Ovary (tissue), 9 donors: ENCODE data around the gene FLNC. TPM values are rescaled to one million over a fixed set of nuclear protein-coding genes. Genes with fewer than 3 reads are reported as not detected.

Experiments used
- DNase-seq, 5 donors: peaks; one replicate each; pipeline ENCODE4 v3.0.0-alpha.2; 2019 to 2020
- H3K27ac ChIP-seq, 2 donors: fragments of 200-600 bp; one replicate each; pipeline versions ENCODE4 v1.5.1 to v1.8.0; 2019 to 2022
- H3K27me3 ChIP-seq: fragments of 200-600 bp; one replicate; pipeline ENCODE4 v1.8.0; 2022
- H3K36me3 ChIP-seq: fragments of 200-600 bp; sonication (generic); one replicate; pipeline ENCODE4 v1.5.1; 2019
- H3K4me1 ChIP-seq: one replicate; pipeline ENCODE4 v1.8.1; 2013; ENCODE audit warnings: mild to moderate bottlenecking, moderate library complexity; ENCODE audit not compliant: insufficient read depth
- H3K4me3 ChIP-seq: fragments of 200-600 bp; sonication (generic); one replicate; pipeline ENCODE4 v1.5.1; 2017
- H3K9me3 ChIP-seq, 2 donors: fragments of 200-600 bp in 1 of 2; sonication (generic) in 1 of 2; one replicate each; pipeline versions ENCODE4 v1.5.1 to v1.8.1; 2013 to 2019; ENCODE audit warnings: mild to moderate bottlenecking in 1 of 2, moderate library complexity in 1 of 2
- EP300 ChIP-seq: sonication (generic); formaldehyde crosslinking; IDR thresholded peaks from one replicate; pipeline ENCODE4 v1.6.1; 2017; ENCODE audit warnings: antibody characterized with exemption
- POLR2A ChIP-seq: fragments of 450-650 bp; IDR thresholded peaks from one replicate; pipeline ENCODE4 v1.6.1; 2017; ENCODE audit warnings: antibody characterized with exemption, mild to moderate bottlenecking, moderate library complexity
- WGBS, 3 donors: extraction: QIAGEN DNeasy Blood & Tissue Kit in 1 of 3; methylation state at CpG; one replicate each; pipeline versions ENCODE4 v1.1.5 to v1.1.7; 2013 to 2017; 5-methylcytosine and 5-hydroxymethylcytosine counted together
- intact Hi-C, 4 donors: fragments of 100-400 bp; cut with DNase I; formaldehyde crosslinking; loops; one replicate each; pipeline versions ENCODE4 v1.11.0 to v1.15.1; 2022 to 2023
- polyA plus RNA-seq, 2 donors: library from polyadenylated mRNA; stranded (reverse); fragments of 200-250 nt in 1 of 2; fragments of 350-450 nt in 1 of 2; fragmentation: Illumina TruSeq in 1 of 2; extraction: RNeasy Lipid Tissue Mini Kit (QIAGEN cat#74804) in 1 of 2; gene quantifications; one replicate each; pipeline ENCODE4 v1.2.3, GENCODE V29; 2013 to 2014
- total RNA-seq, 7 donors: library from RNA; depleted of rRNA in 2 of 7; stranded (reverse); fragments of >200 nt in 2 of 7; fragmentation: NEBNext Ultra II Directional in 3 of 7; extraction: Animal tissue kit (Norgen Biotek cat#: 25700) in 3 of 7; gene quantifications; one replicate each; pipeline versions ENCODE4 v1.1.0 to v1.2.4, GENCODE V29; 2016 to 2023
- TF ChIP-seq, protein P1 (sequence below), 3 donors: fragments of 450-650 bp in 2 of 3; fragments of 200-600 bp in 1 of 3; IDR thresholded peaks; one replicate each; pipeline versions ENCODE4 v1.5.1 to v1.8.0; 2016 to 2022; ENCODE audit warnings: antibody characterized with exemption in 3 of 3, mild to moderate bottlenecking in 1 of 3
- donor health status: DM: no; HTN: no; CAD: no; lungs with moderate emphysema.
- donor health status: DM: no; HTN: no; CAD: no.
- donor health status: Bipolar disorder and iron deficiency.
- donor health status: DM: yes; HTN: yes; CAD: no.
- donor health status: DM: no; HTN: no; CAD: no.
- donor health status: DM: yes; HTN: yes; CAD: no.

Gene FLNC
- total and polyA plus RNA-seq, 9 donors = 6.5 to 51.2 (median 16.4) TPM

DNA sequence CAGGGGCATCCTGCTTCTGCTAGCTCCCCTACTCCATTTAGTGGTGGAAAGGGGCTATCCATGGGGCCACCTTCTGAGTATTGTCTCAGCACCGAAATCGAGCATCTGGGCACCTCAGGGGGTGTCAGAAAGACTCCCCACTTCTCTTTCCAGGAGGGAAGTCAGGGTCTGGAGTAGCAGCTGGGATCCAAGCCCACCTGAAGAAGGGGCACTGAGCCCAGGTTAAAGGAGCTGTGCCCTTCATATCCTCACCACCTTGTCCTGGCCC is 2.6 kb downstream of the FLNC start:
- H3K36me3 ChIP-seq = no peaks in the 10 kb centered on the region
- peak in 1 of 5 donors; percentile 36 for DNase-seq
- H3K4me1 ChIP-seq = peaks cover 25% of the 10 kb centered on the region
- H3K9me3 ChIP-seq = no peaks in the 10 kb centered on the region
- H3K27me3 ChIP-seq = no peaks in the 10 kb centered on the region
- 19 to 58% (median 48%) methylated on average over 2 of the region's 2 CpGs for whole genome bisulfite sequencing, 3 donors
- intact Hi-C loops = no loop called here
- peak overlapping the region; percentile 60 for H3K4me3 ChIP-seq
- no peak for TF ChIP-seq POLR2A
- no peak for TF ChIP-seq EP300
- peak overlapping the region; percentile 55 to 70 for H3K27ac ChIP-seq

DNA sequence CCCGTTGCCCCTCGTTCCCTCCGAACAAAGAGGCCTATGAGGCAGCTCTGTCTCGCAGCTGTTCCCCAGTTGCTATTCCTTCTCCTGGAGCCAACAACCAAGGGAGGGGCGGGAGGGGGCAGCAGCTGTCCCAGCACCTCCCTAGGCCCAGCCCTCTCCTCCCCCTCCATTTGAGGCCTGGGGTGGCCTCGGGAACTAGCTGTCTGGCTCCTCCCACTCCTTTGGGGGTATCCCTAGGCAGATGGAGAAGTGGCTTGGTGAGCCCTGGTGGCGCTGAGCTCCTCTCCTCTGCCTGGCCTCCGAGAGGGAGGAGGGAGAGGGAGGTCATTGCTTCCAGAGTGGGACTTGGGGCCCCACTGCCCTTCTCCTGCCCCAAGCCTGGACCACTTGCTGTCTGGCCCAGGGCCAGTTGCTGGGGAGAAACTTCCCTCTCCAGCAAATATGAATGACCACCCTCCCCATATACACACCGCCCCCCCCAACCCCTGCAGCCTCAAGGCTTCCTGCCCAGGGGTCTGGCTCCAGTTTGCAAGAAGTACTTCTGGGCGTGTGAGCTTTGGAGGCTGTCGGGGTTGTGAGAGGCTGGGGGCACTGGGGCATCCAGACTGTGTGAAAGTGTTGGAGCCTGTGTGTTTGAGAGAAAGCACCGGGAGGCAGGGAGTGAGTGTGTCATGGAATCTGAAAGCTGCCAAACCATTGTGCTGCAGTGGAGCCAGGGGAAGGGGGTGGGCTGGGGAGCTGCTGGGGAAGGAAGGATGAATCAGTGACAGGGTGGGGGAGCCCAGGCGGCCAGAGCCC is 3.1 kb downstream of the FLNC start:
- intact Hi-C loops = no loop called here
- peak overlapping the region; percentile 55 to 70 for H3K27ac ChIP-seq
- H3K36me3 ChIP-seq = no peaks in the 10 kb centered on the region
- no peaks in the 10 kb centered on the region for H3K27me3 ChIP-seq
- 9 to 18% (median 10%) methylated on average over 13 of the region's 13 CpGs for WGBS, 3 donors
- peaks cover 25% of the 10 kb centered on the region for H3K4me1 ChIP-seq
- H3K9me3 ChIP-seq = no peaks in the 10 kb centered on the region
- no peak for TF ChIP-seq POLR2A
- peak; percentile 65 to 77 (median 68) for DNase-seq
- peak overlapping the region; percentile 60 for H3K4me3 ChIP-seq

DNA sequence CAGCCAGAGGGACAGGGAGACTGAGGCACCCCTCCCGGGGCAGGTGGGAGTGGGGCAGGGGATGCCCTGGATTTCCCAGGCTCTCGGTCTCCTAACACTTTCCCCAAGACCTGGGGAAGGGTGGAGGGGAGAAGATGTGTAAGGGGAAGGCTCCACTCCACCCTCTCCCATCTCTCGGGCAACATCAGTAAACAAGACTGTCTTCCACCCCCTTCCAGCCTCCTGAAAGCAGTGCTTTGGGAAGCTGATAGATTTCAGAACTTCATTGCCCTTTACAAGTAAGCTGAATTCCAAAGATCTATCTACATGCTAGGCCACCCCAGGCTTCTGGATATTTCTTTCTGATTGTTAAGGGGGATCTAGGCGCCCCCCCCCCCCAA is 3.7 kb downstream of the FLNC start:
- TF ChIP-seq, protein P1, sequence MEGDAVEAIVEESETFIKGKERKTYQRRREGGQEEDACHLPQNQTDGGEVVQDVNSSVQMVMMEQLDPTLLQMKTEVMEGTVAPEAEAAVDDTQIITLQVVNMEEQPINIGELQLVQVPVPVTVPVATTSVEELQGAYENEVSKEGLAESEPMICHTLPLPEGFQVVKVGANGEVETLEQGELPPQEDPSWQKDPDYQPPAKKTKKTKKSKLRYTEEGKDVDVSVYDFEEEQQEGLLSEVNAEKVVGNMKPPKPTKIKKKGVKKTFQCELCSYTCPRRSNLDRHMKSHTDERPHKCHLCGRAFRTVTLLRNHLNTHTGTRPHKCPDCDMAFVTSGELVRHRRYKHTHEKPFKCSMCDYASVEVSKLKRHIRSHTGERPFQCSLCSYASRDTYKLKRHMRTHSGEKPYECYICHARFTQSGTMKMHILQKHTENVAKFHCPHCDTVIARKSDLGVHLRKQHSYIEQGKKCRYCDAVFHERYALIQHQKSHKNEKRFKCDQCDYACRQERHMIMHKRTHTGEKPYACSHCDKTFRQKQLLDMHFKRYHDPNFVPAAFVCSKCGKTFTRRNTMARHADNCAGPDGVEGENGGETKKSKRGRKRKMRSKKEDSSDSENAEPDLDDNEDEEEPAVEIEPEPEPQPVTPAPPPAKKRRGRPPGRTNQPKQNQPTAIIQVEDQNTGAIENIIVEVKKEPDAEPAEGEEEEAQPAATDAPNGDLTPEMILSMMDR (IDR thresholded peaks at IDR 0.05) = no peak
- no peak for TF ChIP-seq POLR2A
- TF ChIP-seq EP300 = no peak
- WGBS, 3 donors = 21 to 34% (median 31%) methylated on average over 4 of the region's 4 CpGs

GRCh38 chr7:128835231-128835751 is 5.1 kb downstream of the FLNC start:
- H3K4me3 ChIP-seq = no peak overlapping the region
- TF ChIP-seq POLR2A = no peak
- no peaks in the 10 kb centered on the region for H3K27me3 ChIP-seq
- intact Hi-C loops = no loop called here
- no peak overlapping the region for H3K27ac ChIP-seq
- H3K9me3 ChIP-seq = no peaks in the 10 kb centered on the region
- no peaks in the 10 kb centered on the region for H3K36me3 ChIP-seq
- DNase-seq = peak in 2 of 5 donors; percentile 18 to 34
- peaks cover 22% of the 10 kb centered on the region for H3K4me1 ChIP-seq
- 87 to 90% (median 88%) methylated on average over 16 of the region's 16 CpGs for WGBS, 3 donors

More for the DNA sequence above, 3.7 kb downstream of the FLNC start:
- no peaks in the 10 kb centered on the region for H3K27me3 ChIP-seq
- DNase-seq = no peak
- intact Hi-C loops = no loop called here
- H3K36me3 ChIP-seq = no peaks in the 10 kb centered on the region
- H3K27ac ChIP-seq = peak overlapping the region in 1 of 2 donors; percentile 70
- H3K4me3 ChIP-seq = no peak overlapping the region
- peaks cover 25% of the 10 kb centered on the region for H3K4me1 ChIP-seq
- H3K9me3 ChIP-seq = no peaks in the 10 kb centered on the region

DNA sequence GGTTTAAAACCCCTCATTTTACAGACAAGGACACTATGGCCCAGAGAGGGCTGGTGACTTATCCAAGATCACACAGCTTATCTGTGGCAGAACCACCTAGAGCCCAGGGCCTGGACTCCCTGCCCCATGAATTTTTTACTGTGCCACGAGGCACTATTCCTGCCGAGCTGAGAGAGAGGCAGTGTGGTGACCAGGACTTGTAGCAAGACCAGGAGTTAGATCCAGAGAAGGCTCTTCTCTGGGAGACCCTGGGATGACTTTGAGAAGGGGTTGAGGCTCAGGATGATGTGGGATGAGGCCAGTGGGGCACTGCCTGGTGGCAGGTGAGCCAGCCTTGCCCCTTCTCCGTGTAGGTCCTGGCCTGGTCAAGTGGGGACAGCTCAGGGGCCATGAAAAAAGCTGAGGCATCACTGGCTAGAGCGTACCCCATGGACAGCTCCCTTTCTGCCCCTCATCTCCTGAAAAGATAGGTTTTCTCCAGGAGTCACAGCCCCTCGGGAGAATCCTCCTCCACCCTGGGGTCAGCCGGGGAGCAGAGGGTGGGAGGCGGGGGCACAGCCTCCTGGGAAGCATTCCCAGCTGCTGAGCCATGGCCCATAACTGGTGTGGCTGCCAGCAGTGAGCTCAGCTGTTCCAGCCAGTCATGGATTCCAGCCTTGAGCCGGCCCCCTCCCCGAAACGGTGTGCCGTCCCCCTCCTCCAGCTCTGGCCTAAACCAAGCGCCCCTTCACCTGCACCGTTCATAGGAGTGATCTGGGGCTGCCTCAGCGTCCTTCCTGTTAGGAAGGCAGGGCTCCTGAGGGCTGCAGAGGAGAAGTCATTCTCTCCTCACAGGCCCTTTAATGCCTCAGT is 5.8 kb downstream of the FLNC start:
- peak in 4 of 5 donors; percentile 34 to 64 (median 39) for DNase-seq
- TF ChIP-seq EP300 (no peak), POLR2A (no peak)
- TF ChIP-seq, protein P1 (IDR thresholded peaks at IDR 0.05) = no peak
- Histone ChIP-seq H3K9me3 (no peaks in the 10 kb centered on the region), H3K27ac (no peak overlapping the region), H3K4me1 (peaks cover 20% of the 10 kb centered on the region), H3K27me3 (no peaks in the 10 kb centered on the region), H3K4me3 (no peak overlapping the region), H3K36me3 (no peaks in the 10 kb centered on the region)
- WGBS, 3 donors = 41 to 49% (median 43%) methylated on average over 14 of the region's 14 CpGs
- intact Hi-C loops = no loop called here
